NCI-H1105 treated with DMSO at 0.1 percent for 48 hours (cell line): ENCODE results near the gene ATL3.
"Not testable (repeated sequence)": the region's sequence is repeated elsewhere in the genome, so short reads cannot be mapped to it uniquely, and the experiment has no call there.

Experiments used
- DNase-seq: peaks from one replicate; lab custom pipeline; 2025; lab: John Stamatoyannopoulos, UW

ATL3 gene

DNA sequence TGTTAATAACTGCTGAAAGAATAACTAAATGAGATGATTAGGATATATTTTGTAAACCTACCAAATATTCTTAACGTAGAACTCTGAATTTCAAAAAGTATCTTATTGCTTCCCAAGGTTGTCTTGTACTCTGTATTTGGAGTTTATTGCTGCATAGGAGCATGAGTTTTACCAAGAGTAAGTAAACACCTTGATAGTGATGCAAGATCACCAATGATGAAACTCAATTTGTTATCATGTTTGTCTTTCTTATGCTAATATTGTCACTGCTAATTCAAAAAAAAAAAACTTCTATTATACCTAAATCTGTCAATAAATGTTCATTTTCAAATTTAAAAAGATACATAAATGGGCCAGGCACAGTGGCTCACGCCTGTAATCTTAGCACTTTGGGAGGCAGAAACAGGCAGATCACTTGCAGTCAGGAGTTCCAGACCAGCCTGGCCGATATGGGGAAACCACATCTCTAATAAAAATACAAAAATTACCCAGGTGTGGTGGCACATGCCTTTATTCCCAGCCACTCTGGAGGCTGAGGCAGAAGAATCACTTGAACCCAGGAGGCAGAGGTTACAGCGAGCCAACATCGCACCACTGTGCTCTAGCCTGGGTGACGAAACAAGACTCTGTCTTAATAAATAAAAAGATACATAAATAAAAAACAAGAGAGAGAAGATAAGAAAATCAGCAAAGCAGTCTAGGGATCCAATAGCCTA lies 84.6 kb downstream of the ATL3 start:
- DNase-seq: no peak

DNA sequence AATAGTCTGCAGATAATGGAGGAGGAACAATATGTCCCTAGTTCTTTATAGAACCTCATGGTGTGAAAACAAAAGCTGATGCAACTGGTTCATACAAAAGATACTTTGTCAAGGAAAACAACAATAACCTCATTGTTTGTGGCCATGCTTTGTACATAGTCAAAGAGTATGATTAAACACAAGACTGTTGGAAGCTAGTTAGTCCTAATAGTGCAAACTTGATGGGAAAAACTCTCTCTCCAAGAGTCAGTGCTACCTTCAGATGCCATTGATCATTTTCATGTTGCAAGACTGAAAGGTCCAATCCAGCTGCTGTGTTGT lies 87.9 kb downstream of the ATL3 start:
- DNase-seq: no peak

DNA sequence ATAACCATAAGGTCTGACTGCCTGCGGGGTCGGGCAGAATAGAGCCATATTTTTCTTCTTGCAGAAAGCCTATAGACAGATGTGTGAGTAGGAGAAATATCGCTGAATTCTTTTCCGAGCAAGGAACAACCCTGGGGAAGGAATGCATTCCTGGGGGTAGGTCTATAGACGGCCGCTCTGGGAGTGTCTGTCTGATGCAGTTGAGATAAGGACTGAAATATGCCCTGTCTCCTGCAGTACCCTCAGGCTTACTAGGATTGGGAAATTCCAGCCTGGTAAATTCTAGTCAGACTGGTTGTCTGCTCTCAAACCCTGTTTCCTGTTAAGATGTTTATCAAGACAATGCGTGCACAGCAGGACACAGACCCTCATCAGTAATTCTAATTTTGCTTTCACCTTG lies 90.0 kb downstream of the ATL3 start:
- DNase-seq: not testable (repeated sequence)

DNA sequence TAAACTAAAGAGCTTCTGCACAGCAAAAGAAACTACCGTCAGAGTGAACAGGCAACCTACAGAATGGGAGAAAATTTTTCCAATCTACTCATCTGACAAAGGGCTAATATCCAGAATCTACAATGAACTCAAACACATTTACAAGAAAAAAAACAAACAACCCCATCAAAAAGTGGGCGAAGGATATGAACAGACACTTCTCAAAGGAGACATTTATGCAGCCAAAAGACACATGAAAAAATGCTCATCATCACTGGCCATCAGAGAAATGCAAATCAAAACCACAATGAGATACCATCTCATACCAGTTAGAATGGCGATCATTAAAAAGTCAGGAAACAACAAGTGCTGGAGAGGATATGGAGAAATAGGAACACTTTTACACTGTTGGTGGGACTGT lies 92.3 kb downstream of the ATL3 start:
- not testable (repeated sequence) for DNase-seq

DNA sequence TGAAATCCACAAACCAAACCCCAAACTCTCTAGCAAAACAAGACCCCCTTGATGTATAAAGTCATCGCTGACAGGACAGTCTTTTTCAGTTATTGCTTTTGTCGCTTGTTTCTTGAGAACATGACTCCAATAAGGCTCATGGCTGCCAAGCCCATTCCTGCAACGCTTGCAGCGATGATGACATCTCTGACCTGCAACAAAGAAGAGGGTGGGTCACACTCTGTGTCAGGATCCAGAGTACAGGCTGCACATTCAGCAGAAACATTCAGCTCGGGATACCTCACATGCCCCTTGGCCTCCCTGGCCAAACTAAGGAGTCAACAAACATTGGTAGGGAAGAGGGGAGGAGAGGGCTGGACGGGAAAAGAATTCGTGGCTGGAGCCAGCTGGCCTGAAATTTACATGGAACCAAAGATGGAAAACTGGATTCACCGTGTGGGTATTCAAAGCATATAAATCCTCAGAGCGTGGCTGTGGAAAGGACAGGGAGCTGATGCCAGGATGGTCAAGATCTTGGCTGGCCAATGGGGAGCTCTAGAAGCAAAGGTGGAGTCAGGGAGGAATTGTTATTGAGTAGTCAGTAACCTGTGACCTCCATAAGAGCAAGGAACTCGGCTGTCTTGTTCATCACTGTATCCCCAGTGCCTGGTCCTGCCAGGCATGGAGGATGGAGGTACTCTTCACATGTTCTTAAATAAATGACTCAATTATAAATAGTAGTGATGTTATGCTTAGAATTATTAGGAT lies 96.1 kb downstream of the ATL3 start:
- DNase-seq: no peak
